ENCODE results near the gene CDH13.

The CDH13 gene

DNA sequence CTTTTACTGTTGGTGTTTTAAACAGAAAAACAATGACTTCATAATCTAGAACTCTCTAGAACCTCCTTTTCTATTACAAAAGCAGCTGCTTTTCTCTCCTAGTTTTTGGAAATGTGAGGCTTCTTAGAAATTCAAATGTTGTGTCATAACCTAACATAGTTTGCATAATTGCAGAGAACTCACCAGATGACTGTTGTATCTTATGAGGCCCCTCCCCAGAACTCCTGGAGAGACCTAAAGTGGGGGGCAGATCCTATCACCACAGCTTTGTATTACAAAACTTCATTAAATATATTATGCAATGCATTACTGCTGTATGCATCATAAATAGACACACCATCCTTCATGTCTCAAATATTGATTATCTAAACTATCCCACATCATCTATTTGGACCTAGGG is 642.3 kb downstream of the CDH13 start:
- no peak overlapping the region for H3K9ac ChIP-seq (ENCODE audit: insufficient read length)
- no peak for TF ChIP-seq EZH2 (IDR thresholded peaks at IDR 0.05)
- no peak for TF ChIP-seq POLR2AphosphoS5 (IDR thresholded peaks at IDR 0.05; ENCODE audit: borderline replicate concordance, low read depth, low read length)
- no peak for TF ChIP-seq FOXP2 (optimal IDR thresholded peaks at IDR 0.05; ENCODE audit: control extremely low read depth, extremely low read length, insufficient read depth)
- no peak overlapping the region for H3K27ac ChIP-seq
- no peaks in the 10 kb centered on the region for H3K9me3 ChIP-seq (ENCODE audit: low read depth, low read length)
- no peak overlapping the region for H3K4me3 ChIP-seq
- no peaks in the 10 kb centered on the region for H3K36me3 ChIP-seq (ENCODE audit: insufficient read depth, low read length)
- DNase-seq (ENCODE audit: low read depth, low spot score): no peak

DNA sequence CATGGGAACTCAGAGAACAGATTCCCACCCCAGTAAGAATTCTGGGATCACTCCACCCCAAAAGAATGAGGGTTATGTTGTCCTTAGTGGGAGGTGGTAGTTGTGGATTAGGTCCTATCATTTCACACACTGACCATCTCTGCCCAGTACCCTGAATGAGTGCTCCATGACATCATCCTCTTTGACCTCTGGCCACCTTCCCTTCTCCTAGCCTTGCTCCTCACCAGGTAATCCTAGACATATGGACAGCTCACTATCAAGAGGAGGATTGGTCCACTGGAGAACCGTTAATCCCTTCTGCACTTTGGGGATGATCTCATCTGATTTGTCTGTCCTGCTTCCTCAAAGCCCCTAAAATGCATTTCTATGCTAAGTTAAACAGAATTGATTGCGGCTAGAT is 642.8 kb downstream of the CDH13 start:
- no peaks in the 10 kb centered on the region for H3K9me3 ChIP-seq (ENCODE audit: low read depth, low read length)
- DNase-seq (ENCODE audit: low read depth, low spot score): no peak
- H3K36me3 ChIP-seq (ENCODE audit: insufficient read depth, low read length): no peaks in the 10 kb centered on the region
- no peak overlapping the region for H3K27ac ChIP-seq
- H3K9ac ChIP-seq (ENCODE audit: insufficient read length): no peak overlapping the region
- H3K4me3 ChIP-seq: no peak overlapping the region
- TF ChIP-seq POLR2AphosphoS5 (IDR thresholded peaks at IDR 0.05; ENCODE audit: borderline replicate concordance, low read depth, low read length): no peak
- TF ChIP-seq FOXP2 (optimal IDR thresholded peaks at IDR 0.05; ENCODE audit: control extremely low read depth, extremely low read length, insufficient read depth): no peak
- TF ChIP-seq EZH2 (IDR thresholded peaks at IDR 0.05): no peak

DNA sequence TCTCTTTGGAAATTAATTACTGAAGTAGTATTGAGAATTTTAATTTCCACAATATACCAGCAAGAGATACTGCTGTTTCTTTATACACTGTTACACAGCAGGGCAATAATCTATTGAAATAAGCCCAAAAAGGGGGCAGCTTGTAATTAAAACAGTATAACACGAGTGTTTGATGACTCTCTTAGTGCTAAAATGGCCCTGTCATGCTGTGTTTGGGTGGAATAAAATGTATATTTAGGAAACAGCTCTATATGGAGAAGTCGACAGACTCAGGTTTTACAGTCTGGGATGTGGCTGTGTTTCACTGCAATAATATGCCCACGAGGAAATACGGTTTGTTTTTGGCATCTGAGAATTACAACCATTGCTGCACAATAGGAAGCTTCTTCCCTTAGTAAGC is 643.3 kb downstream of the CDH13 start:
- Histone ChIP-seq H3K9me3 (ENCODE audit: low read depth, low read length) (no peaks in the 10 kb centered on the region), H3K4me3 (no peak overlapping the region), H3K36me3 (ENCODE audit: insufficient read depth, low read length) (no peaks in the 10 kb centered on the region), H3K9ac (ENCODE audit: insufficient read length) (no peak overlapping the region), H3K27ac (no peak overlapping the region)
- DNase-seq (ENCODE audit: low read depth, low spot score): no peak
- TF ChIP-seq FOXP2 (optimal IDR thresholded peaks at IDR 0.05; ENCODE audit: control extremely low read depth, extremely low read length, insufficient read depth): no peak
- no peak for TF ChIP-seq POLR2AphosphoS5 (IDR thresholded peaks at IDR 0.05; ENCODE audit: borderline replicate concordance, low read depth, low read length)
- no peak for TF ChIP-seq EZH2 (IDR thresholded peaks at IDR 0.05)

- no peak overlapping the region for H3K4me3 ChIP-seq
- no peak for DNase-seq (ENCODE audit: low read depth, low spot score)
- H3K9ac ChIP-seq (ENCODE audit: insufficient read length): no peak overlapping the region
- H3K9me3 ChIP-seq (ENCODE audit: low read depth, low read length): no peaks in the 10 kb centered on the region
- no peak overlapping the region for H3K27ac ChIP-seq
- no peaks in the 10 kb centered on the region for H3K36me3 ChIP-seq (ENCODE audit: insufficient read depth, low read length)
- TF ChIP-seq EZH2 (IDR thresholded peaks at IDR 0.05) (no peak), POLR2AphosphoS5 (IDR thresholded peaks at IDR 0.05; ENCODE audit: borderline replicate concordance, low read depth, low read length) (no peak), FOXP2 (optimal IDR thresholded peaks at IDR 0.05; ENCODE audit: control extremely low read depth, extremely low read length, insufficient read depth) (no peak)
These were observed 643.9 kb downstream of the CDH13 start for GRCh38 chr16:83270640-83271039.

DNA sequence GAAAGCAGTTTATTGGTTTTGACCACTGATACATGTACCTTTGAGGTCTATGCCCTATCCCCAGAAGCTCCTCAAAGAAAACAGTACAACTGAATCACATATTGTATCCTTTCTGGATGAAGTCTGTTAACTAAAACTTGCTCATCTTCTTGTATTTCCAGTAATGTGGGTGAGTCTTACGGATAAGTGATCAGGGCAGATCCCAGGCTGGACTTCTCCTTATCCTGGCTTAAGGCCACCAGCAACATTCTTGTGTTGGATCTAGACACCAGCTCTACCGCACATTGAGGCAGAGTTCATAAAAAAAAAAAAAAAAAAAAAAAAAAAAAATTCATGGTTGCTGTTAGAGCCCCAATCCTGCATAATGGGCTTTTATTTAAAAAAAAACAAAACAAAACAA is 644.4 kb downstream of the CDH13 start:
- Histone ChIP-seq H3K4me3 (no peak overlapping the region), H3K27ac (no peak overlapping the region), H3K36me3 (ENCODE audit: insufficient read depth, low read length) (no peaks in the 10 kb centered on the region), H3K9me3 (ENCODE audit: low read depth, low read length) (no peaks in the 10 kb centered on the region), H3K9ac (ENCODE audit: insufficient read length) (no peak overlapping the region)
- no peak for DNase-seq (ENCODE audit: low read depth, low spot score)
- TF ChIP-seq POLR2AphosphoS5 (IDR thresholded peaks at IDR 0.05; ENCODE audit: borderline replicate concordance, low read depth, low read length) (no peak), EZH2 (IDR thresholded peaks at IDR 0.05) (no peak), FOXP2 (optimal IDR thresholded peaks at IDR 0.05; ENCODE audit: control extremely low read depth, extremely low read length, insufficient read depth) (no peak)

- H3K4me3 ChIP-seq: no peak overlapping the region
- H3K9ac ChIP-seq (ENCODE audit: insufficient read length): no peak overlapping the region
- H3K9me3 ChIP-seq (ENCODE audit: low read depth, low read length): no peaks in the 10 kb centered on the region
- H3K27ac ChIP-seq: no peak overlapping the region
- TF ChIP-seq FOXP2 (optimal IDR thresholded peaks at IDR 0.05; ENCODE audit: control extremely low read depth, extremely low read length, insufficient read depth): no peak
- TF ChIP-seq EZH2 (IDR thresholded peaks at IDR 0.05): no peak
- TF ChIP-seq POLR2AphosphoS5 (IDR thresholded peaks at IDR 0.05; ENCODE audit: borderline replicate concordance, low read depth, low read length): no peak
- DNase-seq (ENCODE audit: low read depth, low spot score): no peak
- H3K36me3 ChIP-seq (ENCODE audit: insufficient read depth, low read length): no peaks in the 10 kb centered on the region
These were observed 645.3 kb downstream of the CDH13 start for GRCh38 chr16:83271970-83272575.

DNA sequence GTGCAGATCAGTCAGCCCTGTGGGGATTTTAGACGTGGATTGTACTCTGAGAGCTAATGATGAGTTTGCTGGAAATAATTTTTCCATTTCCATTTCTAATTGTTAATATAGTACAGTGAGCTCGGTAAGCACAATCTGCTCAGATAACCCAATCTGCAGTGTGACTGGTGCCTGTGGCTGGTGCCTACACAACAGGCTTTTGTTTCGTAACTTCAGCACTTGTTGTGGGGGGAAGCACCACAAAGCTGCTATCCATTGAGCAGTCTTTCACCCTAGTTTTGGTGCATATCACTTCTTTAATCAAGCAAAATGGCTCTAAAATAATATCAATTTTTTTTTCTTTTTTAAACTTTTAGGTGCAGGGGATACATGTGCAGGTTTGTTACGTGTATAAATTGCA is 646.1 kb downstream of the CDH13 start:
- TF ChIP-seq POLR2AphosphoS5 (IDR thresholded peaks at IDR 0.05; ENCODE audit: borderline replicate concordance, low read depth, low read length) (no peak), EZH2 (IDR thresholded peaks at IDR 0.05) (no peak), FOXP2 (optimal IDR thresholded peaks at IDR 0.05; ENCODE audit: control extremely low read depth, extremely low read length, insufficient read depth) (no peak)
- Histone ChIP-seq H3K9me3 (ENCODE audit: low read depth, low read length) (no peaks in the 10 kb centered on the region), H3K9ac (ENCODE audit: insufficient read length) (no peak overlapping the region), H3K4me3 (no peak overlapping the region), H3K27ac (no peak overlapping the region), H3K36me3 (ENCODE audit: insufficient read depth, low read length) (no peaks in the 10 kb centered on the region)
- DNase-seq (ENCODE audit: low read depth, low spot score): no peak

- TF ChIP-seq POLR2AphosphoS5 (IDR thresholded peaks at IDR 0.05; ENCODE audit: borderline replicate concordance, low read depth, low read length) (no peak), EZH2 (IDR thresholded peaks at IDR 0.05) (no peak), FOXP2 (optimal IDR thresholded peaks at IDR 0.05; ENCODE audit: control extremely low read depth, extremely low read length, insufficient read depth) (no peak)
- H3K9ac ChIP-seq (ENCODE audit: insufficient read length): no peak overlapping the region
These were observed 646.9 kb downstream of the CDH13 start for GRCh38 chr16:83273504-83274173.

More at GRCh38 chr16:83273504-83274173, 646.9 kb downstream of the CDH13 start:
- H3K9me3 ChIP-seq (ENCODE audit: low read depth, low read length): no peaks in the 10 kb centered on the region
- no peak overlapping the region for H3K4me3 ChIP-seq
- no peak overlapping the region for H3K27ac ChIP-seq
- no peak for DNase-seq (ENCODE audit: low read depth, low spot score)
- no peaks in the 10 kb centered on the region for H3K36me3 ChIP-seq (ENCODE audit: insufficient read depth, low read length)

All from SK-N-MC (cell line).